Spinal cord (tissue), 10 donors: Measurements from ENCODE around the gene CCDC107. TPM values are rescaled to one million over a fixed set of nuclear protein-coding genes. Genes with fewer than 3 reads are reported as not detected.

Experiments used
- DNase-seq, 6 donors: peaks; one replicate each; pipeline versions ENCODE4 v3.0.0 to v3.0.0-alpha.2; 2013 to 2015; ENCODE audit warnings: low spot score in 6 of 6, low read depth in 4 of 6
- H3K27ac ChIP-seq: one replicate; pipeline ENCODE4 v1.5.1; 2013; ENCODE audit warnings: low read depth, low read length, control low read depth
- H3K27me3 ChIP-seq: one replicate; pipeline ENCODE4 v1.6.1; 2013; ENCODE audit warnings: low read length; ENCODE audit not compliant: control insufficient read depth, insufficient read depth
- H3K36me3 ChIP-seq: one replicate; pipeline ENCODE4 v1.6.1; 2013; ENCODE audit warnings: low read length; ENCODE audit not compliant: control insufficient read depth, insufficient read depth
- H3K4me1 ChIP-seq: one replicate; pipeline ENCODE4 v1.6.1; 2013; ENCODE audit warnings: low read length; ENCODE audit not compliant: control insufficient read depth, insufficient read depth
- H3K4me3 ChIP-seq: one replicate; pipeline ENCODE4 v1.5.1; 2013; ENCODE audit warnings: low read depth, low read length, control low read depth
- H3K9me3 ChIP-seq: one replicate; pipeline ENCODE4 v1.6.1; 2013; ENCODE audit warnings: low read length; ENCODE audit not compliant: control insufficient read depth, insufficient read depth
- WGBS: methylation state at CpG from one replicate; pipeline ENCODE4 v1.1.5; 2013; ENCODE audit warnings: missing lambda C conversion rate; ENCODE audit not compliant: insufficient coverage; 5-methylcytosine and 5-hydroxymethylcytosine counted together
- polyA plus RNA-seq, 2 donors: library from polyadenylated mRNA; unstranded; fragments of 120-200 nt; gene quantifications; one replicate each; pipeline ENCODE4 v1.2.1, GENCODE V29; 2013; ENCODE audit not compliant: insufficient read length in 2 of 2
- total RNA-seq, 2 donors: library from RNA; depleted of rRNA in 1 of 2; stranded (reverse); fragments of 120-200 nt in 1 of 2; fragments of >200 nt in 1 of 2; gene quantifications; one replicate each; pipeline versions ENCODE4 v1.2.3 to v1.2.4, GENCODE V29; 2013 to 2014
- donor health status: healthy.

The CCDC107 gene
- total and polyA plus RNA-seq, 4 donors = 8.3 to 38.2 (median 30.6) TPM

- H3K27ac ChIP-seq = no peak overlapping the region
These were observed 21.8 kb downstream of the CCDC107 start for GRCh38 chr9:35679766-35680330.

GRCh38 chr9:35680331-35681105, 22.4 kb downstream of the CCDC107 start:
- no peak overlapping the region for H3K27ac ChIP-seq
- 47% methylated on average over 14 of the region's 15 CpGs for WGBS
- no peaks in the 10 kb centered on the region for H3K9me3 ChIP-seq
- no peaks in the 10 kb centered on the region for H3K27me3 ChIP-seq
- H3K4me1 ChIP-seq = peaks cover 9% of the 10 kb centered on the region
- DNase-seq = no peak
- H3K36me3 ChIP-seq = peaks cover 17% of the 10 kb centered on the region
- H3K4me3 ChIP-seq = no peak overlapping the region

More at GRCh38 chr9:35679766-35680330, 21.8 kb downstream of the CCDC107 start:
- WGBS = 79% methylated on average over 8 of the region's 8 CpGs
- Histone ChIP-seq H3K36me3 (peaks cover 10% of the 10 kb centered on the region), H3K27me3 (no peaks in the 10 kb centered on the region), H3K4me3 (no peak overlapping the region), H3K4me1 (peaks cover 13% of the 10 kb centered on the region), H3K9me3 (no peaks in the 10 kb centered on the region)
- DNase-seq = no peak

- Histone ChIP-seq H3K27me3 (no peaks in the 10 kb centered on the region), H3K4me1 (peaks cover 9% of the 10 kb centered on the region), H3K27ac (no peak overlapping the region), H3K36me3 (peaks cover 18% of the 10 kb centered on the region), H3K4me3 (no peak overlapping the region), H3K9me3 (no peaks in the 10 kb centered on the region)
- no peak for DNase-seq
- 71% methylated on average over 3 of the region's 3 CpGs for WGBS
These were observed 23.4 kb downstream of the CCDC107 start for GRCh38 chr9:35681341-35682002.

- WGBS = 87% methylated on average over 4 of the region's 6 CpGs
- H3K4me1 ChIP-seq = peaks cover 12% of the 10 kb centered on the region
- H3K36me3 ChIP-seq = peaks cover 18% of the 10 kb centered on the region
- no peak overlapping the region for H3K27ac ChIP-seq
- no peaks in the 10 kb centered on the region for H3K9me3 ChIP-seq
- H3K27me3 ChIP-seq = no peaks in the 10 kb centered on the region
- no peak overlapping the region for H3K4me3 ChIP-seq
- DNase-seq = no peak
These were observed 24.0 kb downstream of the CCDC107 start for GRCh38 chr9:35682051-35682450.

DNA sequence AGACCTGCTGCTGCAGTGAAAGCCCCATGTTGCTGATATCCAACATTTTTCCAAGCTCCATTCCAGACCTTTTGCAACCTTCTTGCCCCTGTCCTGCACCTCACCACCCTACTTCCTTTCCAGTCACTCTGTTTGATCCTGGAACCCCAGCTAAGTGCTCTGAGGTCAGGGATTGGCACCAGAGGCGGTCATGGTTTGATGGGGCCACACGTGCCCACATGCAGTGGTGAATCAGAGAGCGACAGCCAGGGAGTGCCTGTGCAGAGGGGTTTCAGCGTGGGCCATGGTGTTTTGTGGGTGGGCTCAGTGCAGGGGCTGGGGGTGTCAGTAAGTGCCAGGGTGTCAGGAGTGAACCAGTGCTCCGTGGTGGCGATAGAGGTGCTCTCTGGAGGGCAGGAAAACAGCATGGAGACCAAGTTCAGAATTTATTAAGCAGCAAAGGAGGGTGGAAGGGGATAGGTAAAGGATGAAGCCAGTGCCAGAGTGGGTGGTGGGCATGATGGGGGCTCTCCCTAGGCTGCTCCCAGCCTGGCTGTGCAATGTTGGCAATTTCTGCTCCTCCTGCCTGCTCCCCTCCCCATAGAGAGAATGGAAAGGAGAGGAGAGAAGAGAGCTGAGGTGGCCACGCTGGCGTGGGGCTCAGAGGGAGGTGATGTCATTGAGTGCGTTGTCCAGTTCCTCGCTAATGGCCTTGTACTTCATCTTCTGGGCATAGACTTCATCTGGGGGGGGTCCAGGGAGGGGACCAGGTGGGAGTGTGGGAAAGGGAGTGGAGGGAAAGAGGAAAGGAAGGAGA, 24.6 kb downstream of the CCDC107 start:
- WGBS = 87% methylated on average over 10 of the region's 10 CpGs
- Histone ChIP-seq H3K4me3 (no peak overlapping the region), H3K27me3 (no peaks in the 10 kb centered on the region), H3K27ac (no peak overlapping the region), H3K4me1 (peaks cover 12% of the 10 kb centered on the region), H3K36me3 (peaks cover 18% of the 10 kb centered on the region), H3K9me3 (no peaks in the 10 kb centered on the region)
- no peak for DNase-seq

GRCh38 chr9:35683323-35683722, 25.2 kb downstream of the CCDC107 start:
- 57% methylated on average over 1 of the region's 2 CpGs for WGBS
- Histone ChIP-seq H3K4me3 (no peak overlapping the region), H3K9me3 (no peaks in the 10 kb centered on the region), H3K27ac (no peak overlapping the region), H3K27me3 (no peaks in the 10 kb centered on the region), H3K36me3 (peaks cover 18% of the 10 kb centered on the region), H3K4me1 (peaks cover 12% of the 10 kb centered on the region)
- DNase-seq = no peak

GRCh38 chr9:35684921-35685320, 26.8 kb downstream of the CCDC107 start:
- no peak overlapping the region for H3K4me3 ChIP-seq
- WGBS = 94% methylated on average over 9 of the region's 10 CpGs
- H3K27ac ChIP-seq = no peak overlapping the region
- no peak for DNase-seq
- H3K36me3 ChIP-seq = peaks cover 18% of the 10 kb centered on the region
- H3K9me3 ChIP-seq = no peaks in the 10 kb centered on the region
- H3K27me3 ChIP-seq = no peaks in the 10 kb centered on the region
- H3K4me1 ChIP-seq = peaks cover 23% of the 10 kb centered on the region

DNA sequence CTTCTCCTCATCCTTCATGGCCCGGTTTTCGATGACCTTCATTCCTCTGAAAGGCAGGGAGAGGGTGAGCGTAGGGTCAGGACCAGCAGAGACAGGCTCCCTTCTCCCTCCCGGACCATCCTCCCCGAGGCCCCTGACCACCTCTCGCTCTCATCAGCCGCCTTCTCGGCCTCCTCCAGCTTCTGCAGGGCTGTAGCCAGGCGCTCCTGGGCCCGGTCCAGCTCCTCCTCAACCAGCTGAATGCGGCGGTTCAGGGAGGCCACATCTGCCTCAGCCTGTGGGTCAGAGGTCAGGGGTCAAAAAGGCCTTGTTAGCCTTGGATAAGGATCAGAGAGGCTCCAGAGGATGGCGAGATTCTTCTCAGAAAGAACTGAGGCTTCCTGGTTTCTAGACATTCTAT, 27.4 kb downstream of the CCDC107 start:
- H3K9me3 ChIP-seq = no peaks in the 10 kb centered on the region
- no peak overlapping the region for H3K27ac ChIP-seq
- WGBS = 71% methylated on average over 10 of the region's 13 CpGs
- peak in 1 of 6 donors; percentile 44 for DNase-seq
- no peaks in the 10 kb centered on the region for H3K27me3 ChIP-seq
- peaks cover 27% of the 10 kb centered on the region for H3K4me1 ChIP-seq
- no peak overlapping the region for H3K4me3 ChIP-seq
- peaks cover 18% of the 10 kb centered on the region for H3K36me3 ChIP-seq
